H1 (cell line): Measurements from ENCODE around the gene PDE3A. TPM values are rescaled to one million over a fixed set of nuclear protein-coding genes. Genes with fewer than 3 reads are reported as not detected.

Experiments used
- CTCF ChIA-PET: fragments of 300-600 bp; sonication (Branson Sonifier 250); formaldehyde crosslinking; loops from one replicate; lab custom pipeline; 2021; ENCODE audit not compliant: partially characterized antibody; lab: Charles Lee
- POLR2A ChIA-PET: fragments of 300-600 bp; sonication (Branson Sonifier 250); formaldehyde crosslinking; loops from one replicate; lab custom pipeline; 2021; ENCODE audit warnings: inconsistent platforms; ENCODE audit not compliant: partially characterized antibody; lab: Charles Lee
- DNase-seq, 2 experiments: peaks; one replicate each; pipeline versions ENCODE4 v3.0.0 to v3.0.0-alpha.2; 2010 to 2022; ENCODE audit warnings: low spot score in 2 of 2, low read depth in 1 of 2, mixed read lengths in 1 of 2
- FAIRE-seq: peaks from 2 replicates; lab custom pipeline; 2011; peaks lifted over from hg19 to GRCh38; lab: Jason Lieb, UNC
- H2AFZ ChIP-seq: 2 replicates; pipeline ENCODE4 v1.8.1; 2012; ENCODE audit warnings: low read length, inconsistent platforms
- H2AK5ac ChIP-seq: 2 replicates; pipeline ENCODE4 v1.6.1; 2013; ENCODE audit warnings: low read depth, low read length
- H2BK120ac ChIP-seq: replicated peaks from 2 replicates; pipeline ENCODE3; 2013; ENCODE audit warnings: low read depth, low read length, inconsistent platforms
- H2BK12ac ChIP-seq: 2 replicates; pipeline ENCODE4 v1.6.1; 2013; ENCODE audit warnings: low read depth, low read length
- H2BK15ac ChIP-seq: 2 replicates; pipeline ENCODE4 v1.6.1; 2013; ENCODE audit warnings: low read length
- H2BK20ac ChIP-seq: 2 replicates; pipeline ENCODE4 v1.6.1; 2013; ENCODE audit warnings: low read length
- H2BK5ac ChIP-seq: 2 replicates; pipeline ENCODE4 v1.6.1; 2013; ENCODE audit warnings: low read depth, low read length
- H3K14ac ChIP-seq: 2 replicates; pipeline ENCODE4 v1.6.1; 2013; ENCODE audit warnings: inconsistent platforms; ENCODE audit not compliant: insufficient read length
- H3K18ac ChIP-seq: 2 replicates; pipeline ENCODE4 v1.6.1; 2013; ENCODE audit warnings: low read length; ENCODE audit errors: extremely low read depth
- H3K23ac ChIP-seq: 2 replicates; pipeline ENCODE4 v1.6.1; 2013; ENCODE audit warnings: inconsistent platforms; ENCODE audit not compliant: insufficient read length
- H3K23me2 ChIP-seq: 2 replicates; pipeline ENCODE4 v1.6.1; 2013; ENCODE audit warnings: low read depth, low read length
- H3K27ac ChIP-seq: 2 replicates; pipeline ENCODE4 v1.6.1; 2011; ENCODE audit warnings: low read depth, low read length, inconsistent platforms
- H3K27me3 ChIP-seq, 4 experiments: replicated peaks in 1 of 4; 1 replicate in 1 of 4; 2 replicates in 3 of 4; pipeline versions ENCODE4 v1.6.1 to v1.8.1; 2011 to 2013; ENCODE audit warnings: low read length in 3 of 4, mild to moderate bottlenecking in 3 of 4, inconsistent platforms in 2 of 4, mixed read lengths in 2 of 4, moderate library complexity in 1 of 4; ENCODE audit not compliant: control insufficient read depth in 3 of 4, insufficient read depth in 3 of 4; ENCODE audit errors: extremely low read depth in 1 of 4
- H3K36me3 ChIP-seq, 4 experiments: 2 replicates each; pipeline versions ENCODE4 v1.6.1 to v1.8.1; 2011 to 2013; ENCODE audit warnings: mild to moderate bottlenecking in 4 of 4, low read length in 3 of 4, moderate library complexity in 2 of 4, control low read depth in 1 of 4, inconsistent platforms in 1 of 4; ENCODE audit not compliant: insufficient read depth in 4 of 4, control insufficient read depth in 2 of 4
- H3K4ac ChIP-seq: replicated peaks from 2 replicates; pipeline ENCODE3; 2013; ENCODE audit warnings: low read length, low read depth, mixed read lengths, inconsistent platforms; ENCODE audit not compliant: insufficient read length
- H3K4me1 ChIP-seq, 4 experiments: replicated peaks in 1 of 4; 1 replicate in 1 of 4; 2 replicates in 3 of 4; pipeline versions ENCODE4 v1.6.1 to v1.8.1; 2011 to 2013; ENCODE audit warnings: low read length in 3 of 4, inconsistent platforms in 2 of 4, mixed read lengths in 1 of 4; ENCODE audit not compliant: insufficient read depth in 4 of 4, control insufficient read depth in 3 of 4
- H3K4me2 ChIP-seq, 2 experiments: 2 replicates each; pipeline versions ENCODE4 v1.6.1 to v1.8.1; 2011 to 2013; ENCODE audit warnings: low read depth in 2 of 2, low read length in 2 of 2, control low read depth in 1 of 2, inconsistent platforms in 1 of 2, mild to moderate bottlenecking in 1 of 2; ENCODE audit not compliant: insufficient read depth in 1 of 2
- H3K4me3 ChIP-seq, 4 experiments: fragments of 200-600, 300-600 bp in 1 of 4; sonication (generic), shearing (Covaris generic), sonication (Bioruptor Twin) in 1 of 4; 2 replicates each; pipeline versions ENCODE4 v1.5.1 to v1.8.1; 2011 to 2016; ENCODE audit warnings: low read length in 4 of 4, low read depth in 3 of 4, control low read depth in 2 of 4, inconsistent platforms in 2 of 4, mild to moderate bottlenecking in 2 of 4, mixed read lengths in 1 of 4, moderate library complexity in 1 of 4; ENCODE audit not compliant: insufficient read depth in 2 of 4; ENCODE audit errors: extremely low read depth in 1 of 4
- H3K56ac ChIP-seq: replicated peaks from 2 replicates; pipeline ENCODE3; 2013; ENCODE audit warnings: low read depth, mild to moderate bottlenecking, mixed read lengths, low read length, inconsistent platforms; ENCODE audit not compliant: insufficient read length
- H3K79me1 ChIP-seq: 2 replicates; pipeline ENCODE4 v1.6.1; 2013; ENCODE audit warnings: low read depth, low read length, control low read depth
- H3K79me2 ChIP-seq, 2 experiments: 2 replicates each; pipeline versions ENCODE4 v1.6.1 to v1.8.1; 2012 to 2013; ENCODE audit warnings: low read length in 2 of 2, mild to moderate bottlenecking in 2 of 2, inconsistent platforms in 1 of 2; ENCODE audit not compliant: insufficient read depth in 2 of 2, control insufficient read depth in 1 of 2
- H3K9ac ChIP-seq, 4 experiments: replicated peaks in 1 of 4; 1 replicate in 1 of 4; 2 replicates in 3 of 4; pipeline versions ENCODE4 v1.6.1 to v1.8.1; 2011 to 2013; ENCODE audit warnings: low read depth in 3 of 4, low read length in 3 of 4, control low read depth in 2 of 4, mild to moderate bottlenecking in 2 of 4, moderate library complexity in 2 of 4, inconsistent platforms in 1 of 4; ENCODE audit errors: extremely low read depth in 1 of 4
- H3K9me3 ChIP-seq, 2 experiments: 2 replicates each; pipeline versions ENCODE4 v1.6.1 to v1.8.1; 2012 to 2013; ENCODE audit warnings: mild to moderate bottlenecking in 2 of 2, moderate library complexity in 2 of 2, control low read depth in 1 of 2, inconsistent platforms in 1 of 2, low read depth in 1 of 2, low read length in 1 of 2, mixed read lengths in 1 of 2; ENCODE audit not compliant: insufficient read depth in 2 of 2
- H4K20me1 ChIP-seq, 2 experiments: replicated peaks in 1 of 2; 2 replicates each; pipeline versions ENCODE3 to v1.8.1; 2011 to 2013; ENCODE audit warnings: inconsistent platforms in 2 of 2, low read length in 2 of 2, mild to moderate bottlenecking in 1 of 2; ENCODE audit not compliant: insufficient read depth in 2 of 2, control insufficient read depth in 1 of 2
- H4K5ac ChIP-seq: 2 replicates; pipeline ENCODE4 v1.6.1; 2013; ENCODE audit warnings: low read length, low read depth, mixed read lengths, inconsistent platforms; ENCODE audit not compliant: insufficient read length
- H4K8ac ChIP-seq: 2 replicates; pipeline ENCODE4 v1.8.0; 2013; ENCODE audit warnings: mild to moderate bottlenecking, moderate library complexity, low read length, inconsistent platforms; ENCODE audit not compliant: insufficient read depth; ENCODE audit errors: extremely low read depth
- H4K91ac ChIP-seq: replicated peaks from 2 replicates; pipeline ENCODE3; 2013; ENCODE audit warnings: low read length, mixed read lengths, inconsistent platforms; ENCODE audit not compliant: insufficient read length
- BRCA1 ChIP-seq: IDR thresholded peaks from 2 replicates; pipeline ENCODE4 v1.6.1; 2012; ENCODE audit warnings: low read depth, low read length, improper control_type of control experiment
- CHD1 ChIP-seq: IDR thresholded peaks from 2 replicates; pipeline ENCODE4 v1.6.1; 2012; ENCODE audit warnings: low read depth, low read length, improper control_type of control experiment
- EGR1 ChIP-seq: IDR thresholded peaks from 2 replicates; pipeline ENCODE4 v1.6.1; 2011; ENCODE audit warnings: low read depth, low read length, borderline replicate concordance
- MAFK ChIP-seq: IDR thresholded peaks from 2 replicates; pipeline ENCODE4 v1.6.1; 2012; ENCODE audit warnings: low read depth, mild to moderate bottlenecking, improper control_type of control experiment, low read length
- TAF1 ChIP-seq: IDR thresholded peaks from 2 replicates; pipeline ENCODE4 v1.6.1; 2011; ENCODE audit warnings: mild to moderate bottlenecking, low read depth, low read length
- WGBS, 2 experiments: shearing (Covaris generic) in 1 of 2; methylation state at CpG; one replicate each; pipeline versions ENCODE4 v1.1.6 to v1.1.7; 2013 to 2015; ENCODE audit warnings: low lambda C conversion rate in 2 of 2, mixed read lengths in 2 of 2, inconsistent platforms in 1 of 2, low coverage in 1 of 2, missing lambda C conversion rate in 1 of 2; ENCODE audit not compliant: insufficient replicate concordance in 2 of 2, insufficient coverage in 1 of 2, insufficient read length in 1 of 2; ENCODE audit errors: extremely low coverage in 1 of 2, missing lambda C conversion rate in 1 of 2; 5-methylcytosine and 5-hydroxymethylcytosine counted together
- polyA plus RNA-seq, 7 experiments: library from polyadenylated mRNA; depleted of rRNA in 3 of 7; stranded (reverse) in 5 of 7; unstranded in 2 of 7; fragments of >200 nt in 5 of 7; fragments of 200-250 nt in 2 of 7; gene quantifications; 1 replicate in 5 of 7; 2 replicates in 1 of 7; 4 replicates in 1 of 7; pipeline versions ENCODE4 v1.2.1 to v1.2.3, GENCODE V29; 2011 to 2013; ENCODE audit warnings: missing spikeins in 2 of 7, mixed read lengths in 2 of 7
- total RNA-seq: library from RNA; stranded (reverse); fragmentation: NEBNext Ultra II Directional; extraction: Animal tissue kit (Norgen Biotek cat#: 25700); gene quantifications from 2 replicates; pipeline ENCODE4 v1.2.1, GENCODE V29; 2021
- TF ChIP-seq, protein P1 (sequence below): IDR thresholded peaks from 2 replicates; pipeline ENCODE4 v1.6.1; 2011; ENCODE audit warnings: low read length, improper control_type of control experiment
- TF ChIP-seq, protein P2 (sequence below): IDR thresholded peaks from 2 replicates; pipeline ENCODE4 v1.6.1; 2012; ENCODE audit warnings: low read length, inconsistent platforms
- TF ChIP-seq, protein P3 (sequence below): IDR thresholded peaks from 2 replicates; pipeline ENCODE4 v1.6.1; 2012; ENCODE audit warnings: inconsistent platforms

PDE3A gene
- total and polyA plus RNA-seq, 2 of the 8 experiments (the other 6 are each of a cell fraction or from before 2014, with no cell fraction given), result 1.4 to 3.4 TPM

DNA sequence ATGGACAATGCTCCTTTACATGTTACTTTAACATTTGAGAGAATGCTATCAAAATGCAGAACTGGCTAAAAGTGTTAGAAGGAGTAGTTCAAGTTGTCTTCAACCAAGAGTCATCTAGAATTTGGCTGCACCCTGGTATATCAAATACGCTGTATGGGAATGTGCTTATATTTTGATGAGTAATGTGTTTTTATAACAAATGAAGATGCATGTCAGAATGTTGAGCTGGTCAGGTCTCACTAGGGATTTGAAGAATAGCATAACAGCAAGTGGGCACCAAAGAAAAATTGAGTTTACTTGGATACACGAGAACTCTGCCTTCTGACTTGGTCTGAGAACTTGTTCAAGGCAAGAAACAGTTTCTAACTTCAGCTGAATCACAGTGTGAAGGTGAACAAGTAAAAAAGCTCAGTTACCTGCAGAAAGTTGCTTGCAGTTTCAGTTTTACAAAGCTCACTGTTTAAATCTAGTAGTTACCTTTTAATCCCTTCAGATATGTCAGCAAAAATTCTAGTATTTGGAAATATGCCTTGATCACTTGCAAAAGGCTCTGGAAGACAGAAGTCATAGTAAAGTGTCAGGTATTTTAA, 82.3 kb downstream of the PDE3A start:
- Histone ChIP-seq H2BK12ac (no peak overlapping the region), H4K91ac (no peak overlapping the region), H3K79me1 (no peaks in the 10 kb centered on the region), H2BK120ac (no peak overlapping the region), H2AK5ac (no peak overlapping the region), H3K79me2 (no peaks in the 10 kb centered on the region), H3K36me3 (no peaks in the 10 kb centered on the region), H3K27ac (no peak overlapping the region), H3K4me3 (no peak overlapping the region), H3K4me1 (peaks cover 0 to 11% (median 2%) of the 10 kb centered on the region in 4 experiments; a peak in 5 of 7 replicates), H3K4ac (no peak overlapping the region), H2BK20ac (no peak overlapping the region), H3K56ac (no peak overlapping the region), H3K14ac (no peak overlapping the region), H2BK5ac (no peak overlapping the region), H2BK15ac (no peak overlapping the region), H3K18ac (no peak overlapping the region), H3K9ac (no peak overlapping the region), H3K9me3 (no peaks in the 10 kb centered on the region), H3K23me2 (no peaks in the 10 kb centered on the region), H2AFZ (no peak overlapping the region), H4K8ac (no peak overlapping the region), H3K27me3 (no peaks in the 10 kb centered on the region), H4K5ac (no peak overlapping the region), H3K4me2 (no peak overlapping the region), H4K20me1 (no peaks in the 10 kb centered on the region), H3K23ac (no peak overlapping the region)
- ChIA-PET CTCF (interaction anchor here (0.9 to 1.8 kb wide), 2 partner anchors 10 to 99 kb away, joined by 3 to 4 read pairs; no protein-coding TSS in a partner anchor), POLR2A (interaction anchor here (1.1 kb wide), 1 partner anchor 13 kb away, joined by 3 read pairs; no protein-coding TSS in a partner anchor)
- TF ChIP-seq EGR1 (no peak), TAF1 (no peak), CHD1 (no peak), BRCA1 (no peak), MAFK (no peak)
- TF ChIP-seq, protein P1, sequence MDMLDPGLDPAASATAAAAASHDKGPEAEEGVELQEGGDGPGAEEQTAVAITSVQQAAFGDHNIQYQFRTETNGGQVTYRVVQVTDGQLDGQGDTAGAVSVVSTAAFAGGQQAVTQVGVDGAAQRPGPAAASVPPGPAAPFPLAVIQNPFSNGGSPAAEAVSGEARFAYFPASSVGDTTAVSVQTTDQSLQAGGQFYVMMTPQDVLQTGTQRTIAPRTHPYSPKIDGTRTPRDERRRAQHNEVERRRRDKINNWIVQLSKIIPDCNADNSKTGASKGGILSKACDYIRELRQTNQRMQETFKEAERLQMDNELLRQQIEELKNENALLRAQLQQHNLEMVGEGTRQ, result no peak
- TF ChIP-seq, protein P2, sequence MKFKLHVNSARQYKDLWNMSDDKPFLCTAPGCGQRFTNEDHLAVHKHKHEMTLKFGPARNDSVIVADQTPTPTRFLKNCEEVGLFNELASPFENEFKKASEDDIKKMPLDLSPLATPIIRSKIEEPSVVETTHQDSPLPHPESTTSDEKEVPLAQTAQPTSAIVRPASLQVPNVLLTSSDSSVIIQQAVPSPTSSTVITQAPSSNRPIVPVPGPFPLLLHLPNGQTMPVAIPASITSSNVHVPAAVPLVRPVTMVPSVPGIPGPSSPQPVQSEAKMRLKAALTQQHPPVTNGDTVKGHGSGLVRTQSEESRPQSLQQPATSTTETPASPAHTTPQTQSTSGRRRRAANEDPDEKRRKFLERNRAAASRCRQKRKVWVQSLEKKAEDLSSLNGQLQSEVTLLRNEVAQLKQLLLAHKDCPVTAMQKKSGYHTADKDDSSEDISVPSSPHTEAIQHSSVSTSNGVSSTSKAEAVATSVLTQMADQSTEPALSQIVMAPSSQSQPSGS, result no peak
- TF ChIP-seq, protein P3, sequence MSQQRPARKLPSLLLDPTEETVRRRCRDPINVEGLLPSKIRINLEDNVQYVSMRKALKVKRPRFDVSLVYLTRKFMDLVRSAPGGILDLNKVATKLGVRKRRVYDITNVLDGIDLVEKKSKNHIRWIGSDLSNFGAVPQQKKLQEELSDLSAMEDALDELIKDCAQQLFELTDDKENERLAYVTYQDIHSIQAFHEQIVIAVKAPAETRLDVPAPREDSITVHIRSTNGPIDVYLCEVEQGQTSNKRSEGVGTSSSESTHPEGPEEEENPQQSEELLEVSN, result no peak
- DNase-seq, result no peak
- FAIRE-seq, result no peak
- 93% methylated on average over 2 of the region's 2 CpGs; no CpG with 5 or more reads in 1 of the 2 experiments for WGBS, 2 experiments
